GM21526 (cell line): Measurements from ENCODE around the gene APBA2.
"Not testable (repeated sequence)": the region's sequence is repeated elsewhere in the genome, so short reads cannot be mapped to it uniquely, and the experiment has no call there.

Source experiments
- ATAC-seq: cut with Tn5 transposase; IDR thresholded peaks from one replicate; pipeline ENCODE4 v1.9.1; 2021; ENCODE audit warnings: moderate library complexity; ENCODE audit not compliant: unreplicated experiment, low FRiP score

Gene APBA2

DNA sequence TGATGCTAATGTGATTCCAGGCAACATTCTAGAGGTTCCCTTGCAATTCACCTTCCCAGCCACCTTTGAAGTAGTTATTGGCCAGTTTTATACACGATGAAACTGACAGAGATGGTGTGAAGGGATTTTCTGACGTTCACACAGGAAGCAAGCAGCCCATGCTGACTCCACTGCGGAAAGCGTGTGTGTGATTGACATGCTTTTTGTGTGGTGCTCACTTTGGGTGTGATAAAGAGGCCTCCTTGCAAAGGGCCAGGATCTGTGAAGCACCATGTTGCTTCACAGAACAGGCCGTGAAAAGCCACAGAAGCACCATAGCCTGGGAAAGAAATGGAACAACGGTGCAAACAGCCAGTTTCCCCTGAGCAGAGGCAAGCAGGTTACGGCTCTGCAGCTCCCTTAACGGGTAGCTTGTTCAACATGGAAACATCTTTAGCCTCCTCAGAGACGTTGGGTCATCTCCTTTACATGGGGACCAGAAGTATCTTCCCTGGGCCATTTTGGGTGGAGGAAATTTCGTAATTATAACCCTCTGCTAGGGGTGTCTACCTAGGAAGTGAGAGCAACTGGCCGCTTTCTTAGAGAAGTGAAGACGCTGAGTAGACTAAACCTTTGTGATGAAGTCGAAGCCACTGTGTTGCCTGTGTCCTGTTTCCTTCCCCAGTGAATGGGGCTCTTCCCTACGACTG lies 108.5 kb downstream of the APBA2 start:
- no peak for ATAC-seq

DNA sequence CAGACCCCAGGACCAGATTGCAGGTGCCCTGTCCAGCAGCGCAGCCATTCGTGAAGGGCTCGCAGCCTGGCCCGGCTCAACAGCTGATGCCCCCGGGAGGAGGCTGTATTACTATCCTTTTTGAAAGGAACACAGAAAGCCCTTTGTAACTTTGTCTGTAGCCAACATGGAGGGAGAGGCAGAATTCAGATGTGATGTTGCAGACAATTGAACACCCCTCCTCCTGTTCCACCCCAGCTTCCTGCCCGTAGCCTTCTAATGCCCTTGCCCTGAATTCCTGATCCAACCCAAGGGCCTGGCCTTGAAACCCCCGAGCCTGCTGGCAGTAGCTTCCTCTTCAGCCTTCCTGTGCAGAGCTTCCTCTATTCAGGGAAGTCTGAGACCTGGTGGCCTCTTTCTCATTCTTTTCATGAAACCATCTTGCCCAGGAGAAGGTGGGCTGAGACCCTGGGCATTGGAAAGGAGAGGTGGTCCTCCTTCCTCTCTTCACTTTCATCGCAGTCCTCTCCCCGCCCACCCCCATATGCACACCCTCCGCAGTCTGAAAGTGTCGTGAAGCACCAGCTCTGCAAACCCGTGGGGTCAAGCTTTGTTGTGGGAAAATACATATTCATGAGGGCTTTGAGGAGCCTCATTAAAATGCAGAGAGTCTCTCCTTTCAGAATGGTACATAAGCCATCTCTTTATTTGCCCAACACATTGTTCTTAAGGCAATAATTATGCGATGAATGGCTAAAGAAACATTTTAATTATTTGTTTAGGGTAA lies 109.2 kb downstream of the APBA2 start:
- no peak for ATAC-seq

DNA sequence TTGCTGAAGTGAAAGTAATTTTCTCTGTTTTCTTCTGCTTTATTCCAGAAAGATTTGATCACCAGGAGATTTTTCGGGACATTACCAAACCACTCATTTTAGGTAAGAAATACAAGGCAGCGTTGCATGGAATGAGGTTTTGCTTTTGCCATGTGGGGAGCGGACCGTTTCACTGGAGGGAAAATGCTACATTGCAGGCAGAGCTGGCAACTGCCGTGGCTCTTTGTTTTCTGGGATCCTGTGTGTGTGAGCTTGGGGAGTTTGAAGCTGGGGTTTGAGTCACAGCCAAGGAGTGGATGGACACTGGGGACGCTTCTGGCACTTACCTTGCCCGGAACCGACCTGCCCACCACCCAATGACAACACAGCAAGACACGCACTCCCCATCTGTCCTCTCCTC lies 109.9 kb downstream of the APBA2 start:
- no peak for ATAC-seq

DNA sequence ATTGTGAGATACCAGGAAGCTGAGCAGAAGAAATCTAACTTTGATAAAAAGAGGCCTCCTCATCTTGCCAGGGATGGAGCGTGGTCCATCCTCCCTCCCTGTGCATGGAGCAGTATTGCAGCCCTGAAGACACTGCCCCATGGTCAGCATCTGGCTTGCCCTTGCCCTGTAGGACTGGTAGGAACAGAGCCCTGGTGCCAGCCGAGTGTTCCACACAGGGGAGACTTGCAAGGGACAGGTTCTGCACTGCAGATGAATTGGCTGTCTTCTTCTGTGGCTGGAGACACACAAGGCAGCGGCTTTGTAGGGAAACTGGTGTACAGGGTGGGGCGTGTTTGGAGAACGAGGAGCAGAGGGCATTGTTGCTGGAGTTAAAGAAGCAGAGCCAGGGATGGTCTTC lies 110.5 kb downstream of the APBA2 start:
- ATAC-seq = no peak

DNA sequence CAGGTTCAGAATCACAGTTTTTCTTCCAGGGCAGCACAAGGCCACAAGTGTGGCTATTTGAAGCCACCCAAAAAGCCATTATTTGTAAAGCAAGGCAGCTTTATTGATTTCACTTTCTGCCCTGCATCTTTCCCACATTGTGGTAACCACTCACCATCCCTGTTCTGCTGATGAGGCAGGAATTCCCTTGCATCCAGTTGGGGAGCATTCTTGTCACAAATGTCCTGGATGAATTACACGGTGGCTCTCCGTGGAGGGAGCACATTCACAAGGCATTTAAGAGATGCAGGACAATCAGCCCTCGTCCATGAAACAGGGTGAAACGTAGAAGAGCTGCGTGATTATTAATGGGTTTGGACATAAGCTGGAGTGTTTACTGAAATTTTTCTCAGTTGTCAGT lies 111.2 kb downstream of the APBA2 start:
- ATAC-seq = no peak

DNA sequence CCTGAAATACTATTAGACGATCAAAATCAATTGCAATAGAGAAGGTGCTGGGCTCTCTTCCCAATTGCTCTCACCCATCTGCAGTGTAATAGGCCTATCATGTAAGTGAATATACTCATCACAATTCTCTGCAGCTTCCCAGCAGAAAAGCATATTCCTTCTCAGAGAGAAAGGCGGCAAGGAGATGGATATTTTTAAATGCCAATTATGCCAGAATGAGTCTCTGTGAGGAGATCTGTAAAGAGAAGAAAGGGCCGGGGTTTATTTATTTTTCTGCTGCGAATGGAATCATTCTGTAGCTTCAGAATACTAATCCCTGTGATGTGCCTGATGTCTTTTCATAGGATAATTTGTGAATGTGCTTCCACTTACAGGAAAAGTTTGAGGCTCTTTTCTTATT lies 112.0 kb downstream of the APBA2 start:
- no peak for ATAC-seq

DNA sequence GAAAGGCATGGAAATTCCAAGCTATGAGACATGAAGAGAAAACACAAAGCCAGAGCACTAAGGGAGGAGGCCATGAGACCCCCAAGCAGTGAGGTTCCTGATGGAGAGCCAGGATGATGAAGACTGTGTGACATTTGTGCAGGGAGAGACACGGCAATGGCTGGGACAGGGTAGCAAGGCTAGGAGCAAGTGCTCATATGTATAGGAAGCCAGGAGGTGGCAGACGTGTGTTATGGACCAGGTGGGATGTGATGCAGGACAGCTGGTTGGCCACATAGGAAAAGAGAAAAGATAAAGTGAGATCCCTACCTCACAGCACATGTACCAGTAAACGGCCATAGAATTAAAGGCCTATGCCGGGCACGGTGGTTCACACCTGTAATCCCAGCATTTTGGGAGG lies 112.7 kb downstream of the APBA2 start:
- ATAC-seq = no peak

DNA sequence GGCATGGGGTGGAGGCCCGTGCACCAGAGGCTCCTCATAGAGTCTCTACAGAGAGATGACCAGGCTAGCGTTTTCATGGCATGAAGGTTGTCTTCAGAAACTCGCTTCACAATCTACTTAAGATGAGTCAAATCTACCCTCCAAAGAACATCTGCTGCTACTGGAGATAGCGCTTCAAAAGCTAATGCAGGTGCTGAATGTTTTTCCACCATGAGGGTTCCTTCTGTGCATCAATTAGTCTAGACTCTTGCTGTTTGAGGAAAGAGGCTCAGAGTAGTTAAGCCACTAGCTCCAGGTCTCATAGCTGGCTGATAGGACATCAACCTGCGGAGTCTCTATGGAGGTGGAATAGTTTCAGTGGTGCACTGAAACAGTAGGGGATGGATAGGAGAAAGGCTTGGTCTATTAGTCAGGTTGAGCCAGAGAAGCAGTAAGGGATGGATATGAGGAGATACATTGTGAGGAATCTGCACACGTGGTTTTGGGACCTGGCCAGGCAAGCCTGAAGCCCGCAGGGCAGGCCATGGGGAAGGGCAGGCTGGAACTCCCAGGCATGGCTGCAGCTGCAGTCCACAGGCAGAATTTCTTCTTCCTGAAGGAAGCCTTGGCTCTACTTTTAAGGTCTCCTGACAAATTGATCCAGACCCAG lies 117.5 kb downstream of the APBA2 start:
- ATAC-seq = no peak

DNA sequence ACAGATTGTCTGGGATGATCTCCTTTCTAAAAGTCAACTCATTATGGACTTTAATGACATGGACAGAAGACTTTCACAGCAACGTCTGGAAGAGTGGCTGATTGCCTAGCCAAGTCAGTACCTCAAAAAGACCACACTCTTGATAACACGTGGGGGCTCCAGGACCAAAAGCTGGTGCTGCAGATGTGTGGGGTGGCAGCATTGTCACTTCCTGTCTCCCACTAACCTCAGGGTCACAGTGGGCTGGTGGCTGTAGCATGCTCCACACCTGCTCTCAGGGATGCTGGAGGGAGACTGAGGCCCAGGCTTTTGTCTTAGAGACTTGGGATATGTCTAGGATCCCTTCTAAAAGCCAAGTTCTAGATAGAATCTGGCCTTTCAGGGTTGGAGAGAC lies 118.1 kb downstream of the APBA2 start:
- ATAC-seq = no peak

DNA sequence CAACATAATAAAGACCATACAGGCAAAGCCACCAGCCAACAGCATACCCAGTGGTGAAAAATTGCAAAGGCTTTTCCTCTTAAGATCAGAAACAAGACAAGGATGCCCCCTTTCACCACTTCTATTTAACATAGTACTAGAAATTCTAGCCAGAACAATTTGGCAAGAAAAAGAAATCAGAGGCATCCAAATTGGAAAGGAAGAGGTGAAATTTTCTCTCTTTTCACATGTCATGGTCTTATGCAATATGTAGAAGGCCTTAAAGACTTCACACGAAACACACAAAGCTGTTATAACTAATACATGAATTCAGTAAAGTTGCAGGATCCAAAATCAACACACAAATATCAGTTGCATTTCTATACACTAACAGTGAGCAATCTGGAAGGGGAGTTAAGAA lies 120.2 kb downstream of the APBA2 start:
- ATAC-seq = no peak

DNA sequence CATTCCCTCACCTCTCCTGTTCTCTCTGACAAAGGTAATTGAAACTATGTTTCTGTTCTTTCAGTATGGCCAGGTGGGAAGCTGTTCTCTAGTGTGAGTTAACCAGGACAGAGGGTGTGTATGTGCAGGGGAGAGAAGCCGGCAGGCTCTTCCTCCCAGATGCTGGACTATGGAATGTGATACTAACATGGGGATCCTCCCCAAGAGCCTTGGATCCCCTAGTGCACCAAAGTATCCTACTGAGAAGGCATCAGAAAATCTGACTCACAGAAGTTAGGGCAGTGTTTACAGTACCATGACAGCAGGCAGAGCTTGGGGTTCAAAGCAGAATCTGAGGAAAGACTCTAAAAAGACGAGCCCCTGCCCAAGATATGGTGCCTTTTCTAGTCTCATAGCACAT lies 123.1 kb downstream of the APBA2 start:
- no peak for ATAC-seq

DNA sequence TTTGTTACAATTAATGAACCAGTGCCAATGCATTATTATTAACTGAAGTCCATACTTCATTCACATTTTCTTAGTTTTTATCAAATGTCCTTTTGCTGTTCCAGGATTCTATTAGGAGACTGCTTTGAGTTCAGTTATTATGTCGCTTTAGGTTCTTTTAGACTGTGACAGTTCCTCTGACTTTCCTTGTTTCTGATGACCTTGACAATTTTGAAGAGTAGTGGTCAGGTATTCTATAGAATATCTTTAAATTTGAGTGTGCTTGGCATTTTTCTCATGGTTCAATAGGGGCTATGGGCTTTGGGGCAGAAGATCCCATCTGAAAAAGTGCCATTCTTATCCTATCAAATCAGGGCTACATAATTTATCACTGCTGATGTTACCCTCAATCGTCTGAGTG lies 126.3 kb downstream of the APBA2 start:
- no peak for ATAC-seq

DNA sequence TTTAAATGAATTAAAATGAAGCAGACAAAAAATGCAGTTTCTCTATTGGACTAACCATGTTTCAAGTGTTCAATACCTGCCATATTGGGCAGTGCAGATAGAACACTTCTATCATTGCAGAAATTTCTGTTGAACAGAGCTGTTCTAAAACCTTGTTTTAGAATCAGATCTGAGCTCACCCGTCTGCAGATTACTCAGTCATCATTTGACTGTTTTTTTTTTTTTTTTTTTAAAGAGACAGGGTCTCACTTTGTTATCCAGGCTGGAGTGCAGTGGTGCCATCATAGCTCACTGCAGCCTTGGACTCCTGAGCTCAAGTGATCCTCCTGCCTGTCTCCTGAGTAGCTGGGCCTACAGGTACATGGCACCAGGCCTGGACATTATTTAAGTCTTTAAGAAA lies 128.7 kb downstream of the APBA2 start:
- ATAC-seq = no peak

DNA sequence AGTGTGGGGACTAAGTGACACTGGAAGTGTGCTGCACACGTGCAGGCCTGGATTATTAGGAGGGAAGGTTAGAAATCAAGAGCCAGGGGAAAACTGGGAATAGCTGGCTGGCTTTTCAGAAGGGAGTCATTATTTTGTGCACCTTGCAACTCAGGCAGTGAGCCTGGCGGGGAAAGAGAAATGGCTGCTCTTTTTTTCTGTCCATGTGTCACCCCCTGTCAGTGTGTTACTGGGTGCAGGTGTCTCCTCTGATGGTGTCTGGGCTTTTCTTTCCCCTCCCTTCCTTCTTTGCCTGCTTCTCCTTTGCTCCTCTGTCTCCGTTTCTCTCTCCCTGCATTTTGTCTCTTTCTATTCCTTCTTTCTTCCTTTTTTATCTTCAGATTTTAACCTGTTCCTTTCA lies 130.7 kb downstream of the APBA2 start:
- no peak for ATAC-seq

DNA sequence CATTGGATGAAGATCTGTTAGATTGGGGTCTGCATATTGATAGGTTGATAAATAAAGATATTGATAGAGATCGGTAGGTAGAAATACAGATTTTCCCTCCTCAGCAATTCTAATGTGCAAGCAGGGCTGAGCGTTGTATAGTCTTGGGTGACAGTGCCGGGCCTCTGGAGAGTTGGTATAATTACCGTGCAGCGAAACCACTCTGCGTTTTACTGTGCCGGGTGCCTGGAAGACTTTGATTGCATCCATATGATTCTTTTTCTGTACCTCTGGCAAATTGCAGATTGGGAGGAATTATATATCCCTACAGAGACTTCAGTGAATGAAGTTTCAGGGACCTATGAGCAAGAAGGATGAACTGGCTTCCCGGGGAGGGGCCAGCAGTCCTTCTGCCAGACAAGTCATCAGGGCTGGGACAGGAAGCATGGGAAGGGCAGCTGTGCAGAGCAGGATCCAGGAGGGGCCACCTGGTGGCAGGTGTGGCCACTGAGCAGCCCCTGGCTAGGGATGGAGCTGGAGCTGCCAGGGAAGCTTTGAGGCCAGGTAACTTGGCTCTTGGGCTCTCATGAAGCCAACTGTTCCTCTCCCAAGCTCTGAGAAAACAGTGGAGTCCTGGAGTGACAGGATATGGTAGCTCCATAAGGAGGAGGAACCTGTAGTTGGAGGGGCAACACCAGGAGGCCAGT lies 132.5 kb downstream of the APBA2 start:
- no peak for ATAC-seq

DNA sequence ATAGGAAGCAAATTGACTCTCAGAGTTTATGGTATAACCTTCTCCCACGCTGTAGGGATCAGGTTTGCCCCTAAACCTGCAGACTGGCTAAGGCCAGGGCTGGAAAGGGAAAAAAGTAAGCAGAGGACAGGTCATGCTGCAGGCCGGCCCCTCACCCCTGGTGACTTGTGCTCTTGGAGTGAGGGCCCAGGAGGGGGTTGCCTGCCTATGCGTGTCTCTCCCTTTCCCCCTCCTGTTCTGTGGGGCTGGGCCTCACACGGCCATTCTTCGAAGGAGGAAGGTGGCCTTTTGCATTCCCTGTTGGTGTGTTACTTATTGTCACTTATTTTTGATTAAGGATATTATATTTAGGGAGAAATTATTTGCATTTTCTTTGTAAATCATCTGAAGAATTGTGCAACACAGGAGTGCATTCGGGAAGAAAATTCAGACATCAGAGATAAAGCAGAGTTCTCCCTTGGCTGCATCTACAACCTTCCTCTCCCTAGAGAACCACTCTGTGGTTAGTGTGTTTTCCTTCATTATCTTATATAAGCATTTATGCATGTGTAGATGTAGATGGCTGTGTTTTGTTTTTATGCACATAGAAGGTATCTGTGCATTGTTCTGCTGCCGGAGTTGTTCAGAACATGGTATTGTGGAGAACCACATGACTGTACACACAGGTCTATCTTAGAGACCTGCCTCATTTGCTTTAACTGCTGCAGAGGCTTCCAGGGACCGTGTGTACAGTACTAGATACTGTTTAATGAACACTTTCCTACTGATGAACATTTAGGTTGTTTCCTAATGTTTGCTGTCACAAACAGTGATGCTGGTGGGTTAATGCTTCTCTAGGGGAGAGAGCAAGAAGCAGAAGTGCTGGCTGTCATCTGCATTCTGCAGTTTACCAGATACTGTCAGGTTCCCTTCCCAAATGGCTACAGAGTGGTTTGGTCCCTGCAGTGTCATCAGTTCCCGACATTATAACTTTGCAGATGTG lies 133.5 kb downstream of the APBA2 start:
- no peak for ATAC-seq

DNA sequence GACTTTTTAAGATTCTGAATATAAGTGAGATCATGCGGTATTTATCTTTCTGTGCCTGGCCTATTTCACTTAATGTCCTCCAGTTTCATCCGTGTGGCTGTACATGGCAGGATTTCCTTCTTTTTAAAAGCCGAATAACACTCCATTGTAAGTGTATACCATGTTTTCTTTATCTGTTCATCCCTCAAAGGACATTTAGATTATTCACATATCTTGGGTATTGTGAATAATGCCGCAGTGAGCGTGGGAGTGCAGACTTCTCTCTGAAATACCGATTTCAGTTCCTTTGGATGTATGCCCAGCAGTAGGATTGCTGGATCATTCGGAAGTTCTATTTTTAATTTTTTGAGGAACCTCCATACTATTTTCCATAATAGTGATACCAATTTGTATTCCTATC lies 136.1 kb downstream of the APBA2 start:
- ATAC-seq = no peak

DNA sequence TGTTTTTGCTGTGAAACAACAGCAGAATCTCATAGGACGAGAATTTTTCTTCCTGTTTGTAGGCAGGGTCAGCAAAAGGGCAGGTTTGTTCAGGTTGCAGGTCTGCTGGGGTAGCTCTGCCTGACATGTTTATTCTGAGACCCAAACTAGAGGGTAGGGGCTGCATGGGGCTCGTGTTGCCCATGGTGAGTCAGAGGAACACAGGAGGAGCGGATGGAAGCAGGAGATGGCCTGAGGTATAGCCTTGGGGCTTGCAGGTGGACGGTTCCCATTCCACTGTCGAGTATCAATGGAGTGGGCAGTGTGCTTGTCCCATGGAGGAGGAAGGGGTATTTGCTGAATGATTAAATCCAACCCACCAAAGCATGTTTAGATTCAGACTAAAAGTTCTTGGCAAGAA lies 138.9 kb downstream of the APBA2 start:
- no peak for ATAC-seq

DNA sequence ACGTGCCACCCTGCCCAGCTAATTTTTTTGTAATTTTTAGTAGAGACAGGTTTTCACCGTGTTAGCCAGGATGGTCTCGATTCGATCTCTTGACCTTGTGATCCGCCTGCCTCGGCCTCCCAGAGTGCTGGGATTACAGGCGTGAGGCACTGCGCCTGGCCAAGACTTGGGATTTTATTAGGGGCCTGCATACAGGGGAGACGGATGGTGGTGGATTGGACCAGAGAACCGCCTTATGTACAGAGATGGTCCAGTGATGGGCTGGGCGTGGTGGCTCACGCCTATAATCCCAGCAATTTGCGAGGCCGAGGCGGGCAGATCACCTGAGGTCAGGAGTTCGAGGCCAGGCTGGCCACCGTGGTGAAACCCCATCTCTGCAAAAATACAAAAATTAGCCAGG lies 139.6 kb downstream of the APBA2 start:
- not testable (repeated sequence) for ATAC-seq

DNA sequence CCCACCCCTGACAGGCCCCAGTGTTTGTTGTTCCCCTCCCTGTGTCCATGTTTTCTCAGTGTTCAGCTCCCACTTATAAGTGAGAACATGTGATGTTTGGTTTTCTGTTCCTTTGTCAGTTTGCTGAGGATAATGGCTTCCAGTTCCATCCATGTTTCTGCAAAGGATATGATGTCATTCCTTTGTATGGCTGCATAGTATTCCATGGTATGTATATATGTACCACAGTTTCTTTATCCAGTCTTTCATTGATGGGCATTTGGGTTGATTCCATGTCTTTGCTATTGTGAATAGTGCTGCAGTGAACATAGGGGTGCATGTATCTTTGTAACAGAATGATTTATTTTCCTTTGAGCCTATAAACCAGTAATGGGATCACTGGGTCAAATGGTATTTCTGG lies 142.4 kb downstream of the APBA2 start:
- ATAC-seq = not testable (repeated sequence)
